GM18499 (cell line): Measurements from ENCODE around the gene BARHL1.

Experiments used
- ATAC-seq: cut with Tn5 transposase; IDR thresholded peaks from one replicate; pipeline ENCODE4 v1.9.1; 2021; ENCODE audit warnings: moderate number of reproducible peaks; ENCODE audit not compliant: insufficient read depth, unreplicated experiment

BARHL1 gene

DNA sequence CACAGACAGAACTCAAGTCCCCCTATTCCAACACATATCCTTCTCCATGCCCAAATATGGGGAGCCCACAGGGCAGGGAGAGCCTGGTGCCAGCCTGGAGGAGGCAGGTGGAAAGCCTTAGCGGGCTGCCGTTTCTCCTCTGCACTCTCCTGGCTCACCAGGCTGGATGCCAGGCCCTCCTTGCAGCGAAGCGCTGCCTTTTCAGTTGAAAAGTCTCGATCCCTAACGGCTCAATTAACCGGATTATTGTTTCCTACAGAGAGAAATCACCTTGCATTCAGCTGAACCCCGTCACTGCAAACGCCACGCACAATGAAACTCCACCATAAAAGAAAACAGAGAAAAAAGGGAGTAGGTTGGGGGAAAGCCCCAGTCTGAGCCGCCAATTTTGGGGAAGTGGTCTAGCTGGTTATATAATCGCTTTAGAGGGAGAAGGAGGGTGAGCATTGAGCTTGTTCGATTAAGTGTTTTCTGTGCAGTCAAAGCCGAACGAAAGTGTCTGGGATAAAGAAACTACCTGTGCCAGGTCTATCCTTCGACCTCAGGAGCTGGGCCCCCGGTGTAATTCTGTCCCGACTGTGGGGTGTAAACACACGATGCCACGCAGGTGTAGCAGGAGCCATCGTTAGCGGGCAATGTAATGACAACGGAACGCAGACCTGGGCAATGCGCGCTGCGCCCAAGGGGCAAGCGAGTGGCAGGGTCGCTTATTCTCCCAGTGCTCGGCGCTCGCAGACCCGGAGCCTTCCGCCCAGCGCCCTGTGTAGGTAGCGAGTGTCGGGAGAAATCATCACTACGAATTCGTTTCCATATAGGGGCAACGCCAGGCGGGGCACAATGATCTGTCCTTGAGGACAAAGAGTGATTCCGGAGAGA, 3.8 kb downstream of the BARHL1 start:
- no peak for ATAC-seq

DNA sequence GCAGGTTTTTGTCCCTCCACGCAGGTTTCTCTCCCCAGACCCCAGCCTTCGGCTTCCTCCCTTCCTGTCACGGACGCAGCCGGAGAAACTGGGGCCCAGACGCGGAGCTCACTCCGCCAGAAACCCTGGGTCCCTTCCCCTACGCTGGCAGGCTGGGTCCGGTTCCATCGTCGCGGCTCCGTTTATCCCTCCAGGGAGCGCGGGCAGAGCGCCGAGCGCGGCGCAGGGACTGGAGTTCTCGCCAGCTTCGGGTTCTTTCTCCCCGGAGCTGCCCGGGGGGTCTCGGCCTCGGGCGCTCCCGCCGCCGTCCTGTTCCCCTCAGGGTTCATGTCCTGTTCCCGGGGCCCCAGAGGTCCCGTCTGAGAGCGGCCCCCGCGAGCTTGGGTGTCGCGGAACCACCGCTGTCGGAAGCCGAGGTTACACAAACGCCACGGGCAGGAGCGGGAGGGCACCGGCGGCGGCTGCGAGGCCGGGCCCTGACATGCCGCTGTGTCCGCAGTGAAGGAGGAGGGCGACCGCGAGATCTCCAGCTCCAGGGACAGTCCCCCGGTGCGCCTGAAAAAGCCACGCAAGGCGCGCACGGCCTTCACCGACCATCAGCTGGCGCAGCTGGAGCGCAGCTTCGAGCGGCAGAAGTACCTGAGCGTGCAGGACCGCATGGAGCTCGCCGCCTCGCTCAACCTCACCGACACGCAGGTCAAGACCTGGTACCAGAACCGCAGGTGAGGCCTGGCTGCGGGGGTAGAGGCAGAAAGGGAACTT, 4.6 kb downstream of the BARHL1 start:
- ATAC-seq: no peak

DNA sequence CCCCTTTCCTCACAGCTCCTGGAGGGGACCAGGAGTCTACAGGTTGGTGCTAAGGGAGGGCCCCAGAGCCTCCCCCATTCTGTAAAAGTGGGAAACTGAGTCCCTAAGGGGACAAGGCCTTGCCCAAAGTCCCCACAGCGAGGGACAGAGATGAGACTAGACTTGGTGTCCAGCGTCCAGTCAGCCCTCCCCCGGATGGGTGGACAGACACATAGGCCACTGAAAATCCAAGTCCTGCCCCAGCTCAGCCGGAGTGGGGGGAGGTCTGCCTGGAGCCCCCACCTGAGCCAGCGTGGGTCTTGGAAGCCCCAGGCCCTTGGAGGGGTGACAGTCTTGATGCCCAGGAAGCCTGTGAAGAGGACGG, 5.2 kb downstream of the BARHL1 start:
- no peak for ATAC-seq

DNA sequence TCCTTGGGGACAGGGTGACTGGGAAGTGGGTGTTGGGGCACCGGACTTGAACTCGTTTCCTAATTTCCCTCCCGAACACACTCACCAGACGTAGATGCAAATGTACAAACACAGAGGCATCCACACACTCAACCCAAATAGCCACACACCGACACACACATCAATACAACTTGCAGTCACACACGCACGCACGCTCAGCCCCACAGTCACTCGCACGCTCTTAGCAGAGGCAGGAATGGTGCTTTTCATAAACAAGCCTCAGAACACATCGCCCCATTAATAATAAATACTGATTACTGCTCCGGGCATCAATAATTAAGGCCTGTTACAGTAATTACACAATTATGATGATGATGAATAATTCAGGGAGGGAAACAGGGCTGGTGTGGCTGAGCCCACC, 5.7 kb downstream of the BARHL1 start:
- no peak for ATAC-seq

DNA sequence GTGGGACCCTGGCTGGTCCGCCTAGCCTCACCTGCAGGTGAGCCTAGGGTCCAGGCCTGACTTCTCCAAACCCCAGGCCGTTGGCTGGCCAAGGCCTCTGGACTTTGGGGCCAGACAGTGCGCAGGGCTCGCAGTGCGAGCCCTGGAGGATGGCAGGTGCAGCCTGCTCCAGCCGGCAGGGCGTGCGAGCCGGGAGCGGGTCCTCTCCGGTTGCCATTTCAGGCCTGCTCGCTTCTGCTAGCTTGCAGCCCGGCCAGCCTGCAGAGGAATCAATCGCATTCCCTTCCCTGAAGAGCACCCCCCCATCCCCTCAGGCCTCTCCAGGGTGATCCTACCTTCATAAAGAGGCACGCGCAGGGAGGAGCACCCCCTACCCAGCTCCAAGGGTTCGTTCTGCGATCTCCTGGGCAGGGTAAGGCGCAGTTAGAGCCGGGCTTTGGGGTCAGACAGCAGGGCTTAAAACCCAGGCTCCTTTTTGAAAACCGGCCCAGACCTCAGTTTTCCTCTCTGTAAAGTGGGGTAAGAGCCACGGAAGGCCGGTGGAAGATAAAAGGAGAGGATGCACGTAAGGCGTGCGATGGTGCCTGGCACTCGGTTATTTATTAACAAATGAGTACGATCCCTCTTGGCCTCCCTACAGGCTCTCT, 6.2 kb downstream of the BARHL1 start:
- no peak for ATAC-seq

- ATAC-seq: no peak
Measured at GRCh38 chr9:132589148-132590036, 7.0 kb downstream of the BARHL1 start.

DNA sequence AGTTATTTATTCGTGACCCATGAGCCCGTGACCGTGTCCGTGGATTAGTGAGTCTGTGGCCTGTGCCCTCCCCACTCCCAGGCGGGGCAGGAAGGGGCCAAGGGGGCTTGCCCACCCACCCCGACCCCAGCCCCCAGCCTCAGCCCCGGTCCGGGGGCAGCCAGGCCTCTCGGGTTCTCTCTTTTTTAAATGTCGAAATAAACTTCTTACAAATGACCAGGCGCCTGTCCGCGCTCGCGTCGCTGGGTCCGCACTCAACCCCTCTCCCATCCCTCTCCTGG, 7.6 kb downstream of the BARHL1 start:
- no peak for ATAC-seq

- no peak for ATAC-seq
Measured at GRCh38 chr9:132590318-132591182, 8.1 kb downstream of the BARHL1 start.

- ATAC-seq: no peak
Measured at GRCh38 chr9:132591244-132591643, 8.8 kb downstream of the BARHL1 start.

DNA sequence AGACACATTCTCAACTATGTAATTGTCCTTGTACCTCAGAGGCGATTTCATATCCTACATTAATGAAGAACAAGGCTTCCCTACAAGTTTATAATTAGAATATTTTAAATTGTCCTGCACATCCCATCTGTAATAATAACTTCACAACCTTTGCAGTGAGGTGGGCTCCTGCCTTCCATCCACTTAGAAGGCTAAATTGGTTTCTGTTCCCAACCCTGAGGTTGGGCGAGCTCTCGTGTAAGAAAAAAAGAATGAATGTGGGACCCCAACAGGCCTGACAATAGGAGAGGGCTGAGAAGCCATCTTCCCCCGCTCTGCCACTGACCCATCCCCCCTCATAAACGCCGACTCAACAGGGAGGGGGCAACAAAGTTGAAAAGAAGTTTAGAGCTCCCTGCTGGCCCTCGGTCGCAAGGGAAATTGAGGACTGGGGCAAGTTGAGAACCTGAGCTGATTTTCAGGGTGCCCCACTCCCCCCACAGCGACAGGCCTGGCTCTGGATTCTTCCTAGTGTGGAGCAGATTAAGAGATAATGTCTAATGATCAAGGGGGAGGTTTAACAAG, 9.4 kb downstream of the BARHL1 start:
- no peak for ATAC-seq

DNA sequence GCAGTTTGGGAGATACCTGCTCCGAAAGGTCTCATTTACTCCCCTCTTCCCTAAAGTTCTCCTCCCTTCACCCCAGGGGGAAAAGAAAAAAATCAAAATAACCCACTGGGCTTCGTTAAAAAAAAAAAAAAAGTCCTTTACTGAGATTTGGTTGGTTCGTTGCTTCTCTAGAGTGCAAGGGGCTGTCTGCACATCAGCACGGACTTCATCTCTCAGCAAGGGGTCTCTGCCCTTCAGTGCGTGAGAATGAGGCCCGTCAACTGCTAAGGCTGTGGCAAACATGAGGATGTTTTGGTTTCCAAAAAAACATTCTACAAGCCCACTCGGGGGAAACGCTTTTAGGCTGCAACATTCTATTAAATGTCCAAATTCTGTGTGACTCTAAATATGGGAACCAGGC, 10.0 kb downstream of the BARHL1 start:
- ATAC-seq: no peak

DNA sequence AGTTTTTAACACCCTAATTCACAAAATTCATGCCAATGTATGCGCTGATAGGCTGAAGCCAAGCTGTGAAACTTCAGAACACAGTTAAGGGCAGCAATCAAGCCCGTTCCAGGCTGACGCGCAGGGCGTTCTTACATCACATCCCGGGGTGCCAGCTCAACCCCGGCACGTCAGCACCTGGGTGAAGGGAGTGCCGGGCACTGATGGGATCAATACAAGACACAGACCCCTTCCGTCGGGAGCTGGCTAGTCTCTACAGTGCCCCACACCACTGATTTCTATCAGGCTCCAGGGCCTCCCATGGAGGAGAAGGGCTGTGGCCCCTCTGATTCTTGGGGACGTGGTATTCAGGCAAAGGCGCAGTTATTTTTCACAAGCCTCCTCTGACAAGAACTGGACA, 12.0 kb downstream of the BARHL1 start:
- no peak for ATAC-seq

DNA sequence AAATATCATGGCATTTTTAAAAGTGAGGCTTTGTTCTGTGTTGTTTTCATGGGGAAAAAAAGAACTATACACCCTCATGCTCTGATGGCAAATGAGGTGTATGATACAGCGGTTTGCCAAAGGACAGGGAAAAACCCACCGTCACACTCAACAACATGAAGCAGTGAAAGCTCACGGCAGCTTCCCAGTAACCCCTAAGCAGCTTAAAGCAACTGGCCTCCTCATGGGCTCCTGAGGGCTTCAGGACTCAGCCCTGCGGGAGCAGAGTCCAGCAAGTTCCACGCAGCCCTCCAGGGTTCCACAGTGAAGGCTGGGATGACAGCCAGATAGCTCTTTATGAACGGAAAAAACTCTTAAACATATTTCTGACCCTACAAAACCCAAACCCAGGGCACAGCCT, 12.9 kb downstream of the BARHL1 start:
- no peak for ATAC-seq

- no peak for ATAC-seq
Measured at GRCh38 chr9:132596200-132596599, 13.8 kb downstream of the BARHL1 start.

DNA sequence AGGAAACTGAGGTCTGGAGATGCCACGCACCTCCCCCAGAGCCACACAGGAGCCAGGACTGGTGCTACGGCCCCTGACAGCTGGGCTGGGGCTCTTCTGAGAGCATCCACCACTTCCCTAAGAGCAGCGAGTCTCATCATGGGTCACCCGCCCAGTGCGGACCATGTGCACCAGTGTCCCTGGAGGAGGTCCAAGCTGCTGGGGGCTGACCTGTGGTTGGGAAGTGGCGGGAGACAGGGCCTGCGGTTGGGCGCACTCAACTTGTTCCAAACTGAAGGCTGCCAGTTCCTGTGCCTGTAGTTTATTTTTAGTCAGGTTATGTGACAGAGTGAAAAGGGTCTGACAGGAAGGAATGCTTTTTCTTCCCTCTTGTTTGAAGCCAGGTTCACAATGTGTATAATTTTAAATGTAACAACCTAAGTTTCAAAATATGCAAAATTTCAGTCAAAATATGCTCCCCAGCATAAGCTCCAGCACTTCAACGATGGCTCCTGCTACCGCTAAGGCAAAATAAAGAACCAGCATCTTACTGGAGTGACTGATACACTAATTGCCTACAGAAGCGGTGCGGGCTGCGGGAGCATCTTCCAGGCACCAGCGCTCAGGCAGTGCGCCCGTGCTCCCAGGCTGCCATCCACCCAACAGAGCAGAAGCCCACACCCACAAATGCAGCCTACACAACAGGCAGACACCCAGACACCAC, 14.8 kb downstream of the BARHL1 start:
- no peak for ATAC-seq

DNA sequence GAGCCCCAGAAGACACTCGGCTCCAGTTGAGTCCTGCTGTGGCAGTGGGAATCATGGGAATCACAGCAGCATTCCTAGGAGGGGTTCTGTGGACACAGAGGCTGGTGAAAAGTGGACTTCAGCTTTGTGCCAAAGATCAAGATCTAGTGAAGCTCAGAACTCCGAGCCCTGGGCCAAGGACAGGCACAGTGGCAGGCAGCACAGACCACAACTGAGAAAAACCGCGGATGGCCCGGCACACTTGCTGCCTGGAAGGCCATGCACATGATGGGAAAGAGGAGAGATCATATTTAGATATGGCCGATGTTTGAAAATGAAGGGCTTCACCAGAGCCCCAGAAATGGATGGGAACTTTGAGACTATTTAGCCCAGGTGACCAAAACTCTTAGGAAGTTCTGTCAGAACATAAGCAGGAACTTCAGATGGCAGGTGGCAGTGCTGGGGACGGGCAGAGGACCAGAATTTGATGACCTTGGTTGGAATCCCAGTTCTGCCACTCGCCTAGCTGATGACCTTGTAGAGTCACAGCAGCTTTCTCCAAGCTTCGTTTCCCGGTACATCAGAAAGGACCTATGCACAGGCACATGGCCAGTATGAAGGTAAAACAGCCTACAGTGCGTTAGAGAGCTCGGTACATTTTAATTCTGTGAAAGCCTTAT, 18.0 kb downstream of the BARHL1 start:
- ATAC-seq: no peak

- no peak for ATAC-seq
Measured at GRCh38 chr9:132602207-132602606, 19.8 kb downstream of the BARHL1 start.

DNA sequence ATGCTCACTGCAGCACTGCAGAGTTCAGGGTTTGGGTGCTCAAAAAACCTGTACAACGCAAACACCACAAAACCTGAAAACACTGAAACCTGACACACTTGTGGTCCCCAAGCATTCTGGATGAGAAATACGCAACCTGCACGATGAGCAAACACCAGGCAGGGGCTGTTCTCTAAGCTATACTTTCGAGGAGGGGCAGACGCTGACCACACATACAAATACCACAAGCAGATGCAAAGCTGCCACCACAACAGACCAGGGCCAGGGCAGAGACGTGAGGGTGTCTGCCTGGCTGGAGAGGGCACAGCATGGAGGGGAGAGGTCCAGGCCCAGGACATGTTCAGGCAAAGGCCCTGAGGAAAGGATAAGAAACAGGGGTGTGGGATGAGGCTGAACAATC, 23.0 kb downstream of the BARHL1 start:
- no peak for ATAC-seq
